Adipose tissue (tissue), 3 donors: ENCODE measurements around the gene WNK2. TPM values are rescaled to one million over a fixed set of nuclear protein-coding genes. Genes with fewer than 3 reads are reported as not detected.

ENCODE experiments used
- H3K27ac ChIP-seq: one replicate; pipeline ENCODE4 v1.5.1; 2013; ENCODE audit warnings: low read depth, low read length
- WGBS, 3 donors: extraction: QIAGEN DNeasy Blood & Tissue Kit; methylation state at CpG; one replicate each; pipeline ENCODE4 v1.1.7; 2013; 5-methylcytosine and 5-hydroxymethylcytosine counted together
- polyA plus RNA-seq, 3 donors: library from polyadenylated mRNA; stranded (reverse); fragments of 200-250 nt; gene quantifications; one replicate each; pipeline ENCODE4 v1.2.3, GENCODE V29; 2013
- donor health status: healthy with polysubstance abuse.
- donor health status: Bipolar disorder and iron deficiency.
- donor health status: healthy.

WNK2 gene
- polyA plus RNA-seq, 3 donors = 1.3 to 22.2 (median 1.3) TPM

GRCh38 chr9:93302586-93303257, 118.8 kb downstream of the WNK2 start:
- H3K27ac ChIP-seq = no peak overlapping the region

GRCh38 chr9:93303258-93303771, 119.4 kb downstream of the WNK2 start:
- H3K27ac ChIP-seq = no peak overlapping the region

More at GRCh38 chr9:93302586-93303257, 118.8 kb downstream of the WNK2 start:
- 73 to 87% (median 77%) methylated on average over 6 of the region's 6 CpGs for WGBS, 3 donors

GRCh38 chr9:93303806-93304573, 120.1 kb downstream of the WNK2 start:
- no peak overlapping the region for H3K27ac ChIP-seq
- WGBS, 3 donors = 90 to 91% (median 91%) methylated on average over 19 of the region's 19 CpGs

More at GRCh38 chr9:93303258-93303771, 119.4 kb downstream of the WNK2 start:
- 91 to 95% (median 92%) methylated on average over 11 of the region's 11 CpGs for WGBS, 3 donors

- WGBS, 3 donors = 41 to 64% (median 62%) methylated on average over 17 of the region's 17 CpGs
- H3K27ac ChIP-seq = no peak overlapping the region
Observed at GRCh38 chr9:93304574-93305496, 120.9 kb downstream of the WNK2 start.

- H3K27ac ChIP-seq = no peak overlapping the region
- whole genome bisulfite sequencing, 3 donors = 72 to 83% (median 75%) methylated on average over 15 of the region's 15 CpGs
Observed at GRCh38 chr9:93305497-93306020, 121.6 kb downstream of the WNK2 start.

GRCh38 chr9:93306081-93306480, 122.1 kb downstream of the WNK2 start:
- WGBS, 3 donors = 85 to 96% (median 90%) methylated on average over 9 of the region's 9 CpGs
- no peak overlapping the region for H3K27ac ChIP-seq

- 94 to 95% (median 94%) methylated on average over 35 of the region's 35 CpGs for WGBS, 3 donors
- H3K27ac ChIP-seq = no peak overlapping the region
Observed at GRCh38 chr9:93306579-93307091, 122.7 kb downstream of the WNK2 start.

- H3K27ac ChIP-seq = no peak overlapping the region
- 91 to 93% (median 93%) methylated on average over 24 of the region's 24 CpGs for WGBS, 3 donors
Observed at GRCh38 chr9:93307468-93308157, 123.7 kb downstream of the WNK2 start.

- 93 to 96% (median 95%) methylated on average over 19 to 22 of the region's 22 CpGs for WGBS, 3 donors
- H3K27ac ChIP-seq = no peak overlapping the region
Observed at GRCh38 chr9:93308158-93308602, 124.2 kb downstream of the WNK2 start.

- no peak overlapping the region for H3K27ac ChIP-seq
- WGBS, 3 donors = 91 to 97% (median 95%) methylated on average over 7 of the region's 7 CpGs
Observed at GRCh38 chr9:93308676-93309075, 124.7 kb downstream of the WNK2 start.

- WGBS, 3 donors = 89 to 94% (median 90%) methylated on average over 7 of the region's 7 CpGs
- H3K27ac ChIP-seq = no peak overlapping the region
Observed at GRCh38 chr9:93309889-93310425, 126.0 kb downstream of the WNK2 start.

GRCh38 chr9:93315118-93315517, 131.2 kb downstream of the WNK2 start:
- WGBS, 3 donors = 95 to 97% (median 96%) methylated on average over 9 of the region's 9 CpGs

GRCh38 chr9:93315960-93316359, 132.0 kb downstream of the WNK2 start:
- WGBS, 3 donors = 35 to 45% (median 44%) methylated on average over 5 of the region's 5 CpGs
- H3K27ac ChIP-seq = no peak overlapping the region

More at GRCh38 chr9:93315118-93315517, 131.2 kb downstream of the WNK2 start:
- no peak overlapping the region for H3K27ac ChIP-seq

GRCh38 chr9:93316726-93317494, 133.0 kb downstream of the WNK2 start:
- 86 to 89% (median 86%) methylated on average over 11 to 12 of the region's 12 CpGs for WGBS, 3 donors
- no peak overlapping the region for H3K27ac ChIP-seq

GRCh38 chr9:93317495-93318094, 133.7 kb downstream of the WNK2 start:
- no peak overlapping the region for H3K27ac ChIP-seq
- 69 to 88% (median 81%) methylated on average over 21 to 30 of the region's 30 CpGs for WGBS, 3 donors

- H3K27ac ChIP-seq = no peak overlapping the region
- WGBS, 3 donors = 83 to 96% (median 87%) methylated on average over 9 of the region's 9 CpGs
Observed at GRCh38 chr9:93318480-93318879, 134.5 kb downstream of the WNK2 start.
